Fibroblast of the aortic adventitia (primary cell): ENCODE results near the gene CSF1. TPM values are rescaled to one million over a fixed set of nuclear protein-coding genes. Genes with fewer than 3 reads are reported as not detected.
A peak's percentile ranks its signal among the peaks of the same experiment; 100 is the strongest.

Source experiments
- DNase-seq: peaks from one replicate; pipeline ENCODE4 v3.0.0-alpha.2; 2010; ENCODE audit warnings: low read depth
- H3K4me3 ChIP-seq: 2 replicates; pipeline ENCODE4 v1.5.1; 2011; ENCODE audit warnings: low read depth, mild to moderate bottlenecking, control low read depth, low read length, moderate library complexity
- CTCF ChIP-seq: IDR thresholded peaks from 2 replicates; pipeline ENCODE4 v1.5.1; 2011; ENCODE audit warnings: mild to moderate bottlenecking, low read length, control low read depth, inconsistent platforms; ENCODE audit not compliant: insufficient read depth
- total RNA-seq: library from RNA; depleted of rRNA; stranded (reverse); fragments of >200 nt; gene quantifications from 2 replicates; pipeline ENCODE4 v1.2.3, GENCODE V29; 2012; ENCODE audit warnings: low replicate concordance

Gene CSF1
- total RNA-seq, 1 donor: 61.9 TPM

DNA sequence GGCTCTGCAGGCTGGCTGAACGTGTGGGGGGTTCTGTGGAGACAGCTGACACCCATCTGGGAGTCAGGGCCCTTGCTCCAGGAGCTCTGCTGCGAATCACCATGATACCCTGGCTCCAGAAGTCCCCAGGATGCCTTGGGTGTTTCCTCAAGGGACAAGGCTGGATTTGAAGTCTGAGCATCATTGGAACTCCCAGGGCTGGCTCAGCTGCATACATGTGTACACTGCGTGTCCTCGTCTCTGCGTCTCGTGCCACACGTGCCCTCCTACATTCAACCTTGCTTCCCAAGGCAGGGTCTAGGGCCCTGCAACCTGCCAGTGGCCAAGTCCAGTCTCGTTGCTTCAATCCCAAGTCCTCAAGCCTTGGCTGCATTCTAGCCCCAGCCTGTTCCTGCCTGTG, 11.7 kb downstream of the CSF1 start:
- TF ChIP-seq CTCF: no peak
- DNase-seq: no peak
- no peak overlapping the region for H3K4me3 ChIP-seq

GRCh38 chr1:109923131-109923945, 12.7 kb downstream of the CSF1 start:
- DNase-seq: no peak
- no peak overlapping the region for H3K4me3 ChIP-seq
- peak; percentile 37 for TF ChIP-seq CTCF

DNA sequence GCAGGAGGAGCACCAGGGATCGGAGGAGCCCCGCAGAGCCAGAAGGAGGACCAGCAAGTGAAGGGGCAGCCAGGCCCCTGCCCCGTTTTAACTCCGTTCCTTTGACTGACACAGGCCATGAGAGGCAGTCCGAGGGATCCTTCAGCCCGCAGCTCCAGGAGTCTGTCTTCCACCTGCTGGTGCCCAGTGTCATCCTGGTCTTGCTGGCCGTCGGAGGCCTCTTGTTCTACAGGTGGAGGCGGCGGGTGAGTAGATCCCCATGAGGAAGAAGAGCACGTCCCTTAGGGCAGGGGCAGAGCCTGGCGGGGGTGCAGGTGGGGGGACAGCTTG, 13.3 kb downstream of the CSF1 start:
- no peak for DNase-seq
- H3K4me3 ChIP-seq: no peak overlapping the region
- TF ChIP-seq CTCF: no peak

GRCh38 chr1:109924316-109924715, 13.7 kb downstream of the CSF1 start:
- no peak for TF ChIP-seq CTCF
- DNase-seq: no peak
- H3K4me3 ChIP-seq: no peak overlapping the region

DNA sequence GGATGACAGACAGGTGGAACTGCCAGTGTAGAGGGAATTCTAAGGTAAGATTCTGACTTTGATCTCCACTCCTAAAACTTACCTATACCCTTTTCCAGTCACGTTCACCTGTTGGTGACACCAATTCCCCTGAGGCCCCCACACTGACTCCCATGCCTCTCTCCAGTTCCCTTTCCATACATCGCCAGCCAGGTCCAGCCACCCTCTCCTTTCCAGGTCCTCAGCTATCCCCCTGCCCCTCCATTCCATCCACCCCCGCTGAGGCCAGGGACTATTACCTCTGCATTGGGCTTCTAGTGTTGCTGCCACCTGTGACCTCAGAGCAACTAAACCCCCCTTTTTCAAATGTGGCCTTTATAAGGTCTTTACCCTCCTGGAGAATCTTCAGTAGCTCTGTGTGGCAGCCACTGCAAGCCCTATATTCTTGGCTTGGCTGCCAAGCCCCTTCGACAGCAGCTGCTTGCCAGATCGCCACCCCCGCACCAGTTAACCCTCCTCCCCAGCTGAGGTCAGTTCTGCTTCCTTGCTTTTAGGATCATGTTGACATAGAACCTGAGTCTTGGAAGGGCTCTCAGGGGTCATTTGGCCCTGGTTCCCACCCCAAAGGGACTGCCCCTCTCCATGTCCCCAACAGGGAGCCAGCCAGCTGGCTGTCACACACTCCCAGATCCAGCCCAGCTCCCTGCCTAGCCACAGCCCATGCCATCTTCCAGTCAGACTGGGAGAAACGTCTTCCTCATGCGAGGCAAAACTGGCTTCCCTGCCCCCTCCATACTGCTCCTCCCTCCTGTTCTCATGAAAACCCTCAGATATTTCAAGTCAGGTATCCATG, 14.7 kb downstream of the CSF1 start:
- no peak for TF ChIP-seq CTCF
- no peak for DNase-seq
- no peak overlapping the region for H3K4me3 ChIP-seq

GRCh38 chr1:109926662-109927300, 16.1 kb downstream of the CSF1 start:
- no peak for TF ChIP-seq CTCF

More at GRCh38 chr1:109926662-109927300, 16.1 kb downstream of the CSF1 start:
- peak; percentile 77 for DNase-seq
- no peak overlapping the region for H3K4me3 ChIP-seq
